ENCODE measurements around the gene TLR8.

DNA sequence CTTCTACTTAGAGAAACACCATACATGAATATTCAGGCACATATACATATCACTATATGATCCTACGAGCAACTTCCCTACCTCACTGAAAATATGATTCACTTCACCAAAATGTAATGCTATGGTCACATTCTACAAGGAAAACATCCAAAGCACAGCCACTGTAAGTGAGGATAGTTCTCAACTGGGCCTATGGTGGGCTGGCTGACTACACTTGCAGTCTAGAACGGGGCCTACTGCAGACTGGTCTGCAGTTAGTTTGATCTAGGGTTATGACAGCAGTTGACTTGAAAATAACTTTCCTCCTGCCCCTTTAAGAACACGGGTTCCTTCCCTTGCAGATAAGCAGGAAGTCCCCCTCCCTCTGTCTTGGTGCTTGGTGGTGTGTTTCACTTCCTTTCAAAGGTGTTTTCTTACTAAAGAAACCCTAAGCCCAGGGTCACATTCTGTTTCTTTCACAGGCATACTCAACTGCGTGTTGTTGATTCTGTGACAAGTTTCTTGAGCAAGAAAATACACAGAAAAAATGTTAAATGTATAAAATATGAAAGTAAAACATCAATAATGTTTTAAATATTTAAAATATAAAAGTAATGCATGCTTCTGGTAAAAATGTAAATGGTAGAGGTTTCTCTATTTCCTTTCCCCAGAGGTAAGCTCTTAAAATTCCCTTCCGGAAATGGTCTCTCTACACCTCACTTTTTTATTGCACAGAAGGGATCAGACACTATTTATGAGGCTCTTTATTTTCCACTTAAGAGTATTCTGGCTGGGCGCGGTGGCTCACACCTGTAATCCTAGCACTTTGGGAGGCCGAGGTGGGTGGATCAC lies 50.5 kb downstream of the TLR8 start:
- TF ChIP-seq, protein P1, sequence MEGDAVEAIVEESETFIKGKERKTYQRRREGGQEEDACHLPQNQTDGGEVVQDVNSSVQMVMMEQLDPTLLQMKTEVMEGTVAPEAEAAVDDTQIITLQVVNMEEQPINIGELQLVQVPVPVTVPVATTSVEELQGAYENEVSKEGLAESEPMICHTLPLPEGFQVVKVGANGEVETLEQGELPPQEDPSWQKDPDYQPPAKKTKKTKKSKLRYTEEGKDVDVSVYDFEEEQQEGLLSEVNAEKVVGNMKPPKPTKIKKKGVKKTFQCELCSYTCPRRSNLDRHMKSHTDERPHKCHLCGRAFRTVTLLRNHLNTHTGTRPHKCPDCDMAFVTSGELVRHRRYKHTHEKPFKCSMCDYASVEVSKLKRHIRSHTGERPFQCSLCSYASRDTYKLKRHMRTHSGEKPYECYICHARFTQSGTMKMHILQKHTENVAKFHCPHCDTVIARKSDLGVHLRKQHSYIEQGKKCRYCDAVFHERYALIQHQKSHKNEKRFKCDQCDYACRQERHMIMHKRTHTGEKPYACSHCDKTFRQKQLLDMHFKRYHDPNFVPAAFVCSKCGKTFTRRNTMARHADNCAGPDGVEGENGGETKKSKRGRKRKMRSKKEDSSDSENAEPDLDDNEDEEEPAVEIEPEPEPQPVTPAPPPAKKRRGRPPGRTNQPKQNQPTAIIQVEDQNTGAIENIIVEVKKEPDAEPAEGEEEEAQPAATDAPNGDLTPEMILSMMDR (IDR thresholded peaks at IDR 0.05), result no peak
- TF ChIP-seq EP300 (IDR thresholded peaks at IDR 0.05; ENCODE audit: low read depth), result no peak
